Endothelial cell (in vitro differentiated cells): ENCODE data around the gene SH3D19. TPM values are rescaled to one million over a fixed set of nuclear protein-coding genes. Genes with fewer than 3 reads are reported as not detected.

ENCODE experiments used
- DNase-seq: peaks from one replicate; pipeline ENCODE4 v3.0.0; 2021; ENCODE audit warnings: low spot score
- H3K27ac Mint-ChIP-seq: one replicate; pipeline ENCODE4 v1.8.0; 2021; ENCODE audit warnings: mixed read lengths, inconsistent platforms; ENCODE audit not compliant: unreplicated experiment
- H3K27me3 Mint-ChIP-seq: one replicate; pipeline ENCODE4 v1.8.0; 2021; ENCODE audit warnings: mild to moderate bottlenecking, moderate library complexity, mixed read lengths, inconsistent platforms; ENCODE audit not compliant: unreplicated experiment
- H3K36me3 Mint-ChIP-seq: one replicate; pipeline ENCODE4 v1.8.0; 2021; ENCODE audit warnings: mild to moderate bottlenecking, low read depth, mixed read lengths, inconsistent platforms; ENCODE audit not compliant: unreplicated experiment
- H3K4me1 Mint-ChIP-seq: one replicate; pipeline ENCODE4 v1.8.0; 2021; ENCODE audit warnings: mild to moderate bottlenecking, mixed read lengths, inconsistent platforms; ENCODE audit not compliant: unreplicated experiment
- H3K4me3 Mint-ChIP-seq: one replicate; pipeline ENCODE4 v1.8.0; 2021; ENCODE audit warnings: mild to moderate bottlenecking, mixed read lengths, inconsistent platforms; ENCODE audit not compliant: unreplicated experiment
- H3K9me3 Mint-ChIP-seq: one replicate; pipeline ENCODE4 v1.8.0; 2021; ENCODE audit warnings: mixed read lengths, inconsistent platforms; ENCODE audit not compliant: unreplicated experiment
- total RNA-seq: library from RNA; stranded (reverse); fragmentation: NEBNext Ultra II Directional; extraction: Animal tissue kit (Norgen Biotek cat#: 25700); gene quantifications from one replicate; pipeline ENCODE4 v1.2.1, GENCODE V29; 2021; ENCODE audit not compliant: unreplicated experiment
- TF ChIP-seq, protein P1 (sequence below): fragments of 200-600 bp; sonication (generic); IDR thresholded peaks from one replicate; pipeline ENCODE4 v1.5.0; 2021; ENCODE audit warnings: antibody characterized with exemption; ENCODE audit not compliant: unreplicated experiment

SH3D19 gene
- total RNA-seq, 1 donor from 2014 or later = 89.5 TPM

DNA sequence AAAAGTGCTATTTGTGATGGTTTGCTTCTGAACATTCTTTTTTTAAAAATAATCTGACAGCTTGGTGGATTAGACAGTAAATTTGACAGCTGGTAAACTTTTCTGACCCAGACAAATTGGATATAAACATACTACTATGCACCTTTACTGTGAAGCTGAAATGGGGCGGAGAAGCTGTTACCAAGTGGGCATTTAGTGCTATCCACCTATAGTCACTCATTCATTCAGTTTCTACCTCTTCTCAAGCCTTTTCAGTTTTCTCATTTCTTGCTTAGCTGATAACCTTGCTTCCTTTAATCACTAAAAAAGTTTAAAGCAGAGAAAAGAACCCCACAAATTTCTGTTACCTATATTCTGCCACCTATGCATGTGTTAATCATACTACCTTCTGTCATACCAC, 220.8 kb downstream of the SH3D19 start:
- DNase-seq = no peak
- Mint-ChIP-seq H3K27me3 (peaks cover 12% of the 10 kb centered on the region), H3K27ac (no peak overlapping the region), H3K4me3 (no peak overlapping the region), H3K9me3 (no peaks in the 10 kb centered on the region), H3K36me3 (peaks cover 31% of the 10 kb centered on the region), H3K4me1 (peaks cover 22% of the 10 kb centered on the region)
- TF ChIP-seq, protein P1, sequence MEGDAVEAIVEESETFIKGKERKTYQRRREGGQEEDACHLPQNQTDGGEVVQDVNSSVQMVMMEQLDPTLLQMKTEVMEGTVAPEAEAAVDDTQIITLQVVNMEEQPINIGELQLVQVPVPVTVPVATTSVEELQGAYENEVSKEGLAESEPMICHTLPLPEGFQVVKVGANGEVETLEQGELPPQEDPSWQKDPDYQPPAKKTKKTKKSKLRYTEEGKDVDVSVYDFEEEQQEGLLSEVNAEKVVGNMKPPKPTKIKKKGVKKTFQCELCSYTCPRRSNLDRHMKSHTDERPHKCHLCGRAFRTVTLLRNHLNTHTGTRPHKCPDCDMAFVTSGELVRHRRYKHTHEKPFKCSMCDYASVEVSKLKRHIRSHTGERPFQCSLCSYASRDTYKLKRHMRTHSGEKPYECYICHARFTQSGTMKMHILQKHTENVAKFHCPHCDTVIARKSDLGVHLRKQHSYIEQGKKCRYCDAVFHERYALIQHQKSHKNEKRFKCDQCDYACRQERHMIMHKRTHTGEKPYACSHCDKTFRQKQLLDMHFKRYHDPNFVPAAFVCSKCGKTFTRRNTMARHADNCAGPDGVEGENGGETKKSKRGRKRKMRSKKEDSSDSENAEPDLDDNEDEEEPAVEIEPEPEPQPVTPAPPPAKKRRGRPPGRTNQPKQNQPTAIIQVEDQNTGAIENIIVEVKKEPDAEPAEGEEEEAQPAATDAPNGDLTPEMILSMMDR = no peak

DNA sequence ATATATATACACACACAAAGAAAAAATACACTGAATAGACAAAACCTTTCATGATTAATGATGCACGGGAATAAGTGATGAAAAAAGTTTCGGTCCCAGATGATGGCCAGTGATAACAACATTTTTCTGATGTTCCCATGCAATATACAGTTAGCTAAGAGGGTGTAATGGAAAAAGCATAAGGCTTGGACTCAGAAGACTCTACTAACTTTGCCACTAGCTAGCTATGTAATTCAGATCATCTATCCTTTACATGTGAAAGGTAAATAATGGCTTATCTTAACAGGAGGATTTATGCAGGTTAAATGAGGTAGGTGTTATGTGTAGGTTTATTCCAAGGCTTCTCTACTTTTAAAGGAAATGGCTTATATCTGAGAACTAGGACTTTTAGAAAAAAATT, 221.6 kb downstream of the SH3D19 start:
- Mint-ChIP-seq H3K9me3 (no peaks in the 10 kb centered on the region), H3K27ac (no peak overlapping the region), H3K4me3 (no peak overlapping the region), H3K36me3 (peaks cover 31% of the 10 kb centered on the region), H3K4me1 (peaks cover 24% of the 10 kb centered on the region), H3K27me3 (peaks cover 12% of the 10 kb centered on the region)
- TF ChIP-seq, protein P1 = no peak
- DNase-seq = no peak

DNA sequence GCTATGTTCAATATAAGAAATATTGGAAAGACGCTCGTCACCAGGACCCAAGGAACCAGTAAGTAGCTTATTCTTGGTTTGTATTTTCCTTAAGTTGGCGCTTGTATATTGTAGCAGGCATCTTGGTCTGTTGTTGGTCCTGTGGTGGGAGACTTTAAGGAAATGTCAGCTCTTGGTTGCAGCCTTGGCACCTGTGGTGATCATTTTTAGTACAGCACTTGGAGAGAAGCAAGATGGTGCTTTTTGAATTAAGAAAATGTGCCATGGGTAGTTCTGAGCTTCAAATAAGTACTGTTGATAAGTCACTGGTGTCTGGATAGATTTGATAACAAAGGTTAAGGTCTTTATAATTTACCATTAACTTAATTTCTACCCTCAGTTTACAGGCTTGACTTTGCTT, 224.9 kb downstream of the SH3D19 start:
- TF ChIP-seq, protein P1 = no peak

DNA sequence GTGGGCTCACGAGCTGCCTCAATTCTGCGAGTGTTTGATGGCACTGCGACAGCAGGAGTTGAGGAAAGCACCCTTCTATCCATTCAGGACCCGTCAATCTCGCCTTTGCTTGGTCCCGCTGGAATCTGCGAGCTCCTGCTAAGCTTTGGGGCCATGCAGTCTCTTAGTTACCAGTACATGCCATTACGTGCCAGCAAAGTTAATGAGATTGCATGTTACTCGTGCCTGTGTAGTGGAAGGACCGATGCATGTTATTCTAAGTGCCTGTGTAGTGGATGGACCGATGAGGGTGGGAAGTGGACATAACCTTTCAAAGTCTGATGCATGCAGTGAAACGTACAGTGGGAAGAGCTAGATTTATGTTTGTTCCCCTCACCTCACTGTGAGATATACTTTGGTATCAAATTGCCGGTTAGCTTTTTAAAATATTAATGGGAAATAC, 225.4 kb downstream of the SH3D19 start:
- Mint-ChIP-seq H3K4me3 (peak overlapping the region; percentile 98), H3K36me3 (peaks cover 25% of the 10 kb centered on the region), H3K27ac (peak overlapping the region; percentile 96), H3K9me3 (no peaks in the 10 kb centered on the region), H3K4me1 (peaks cover 24% of the 10 kb centered on the region), H3K27me3 (peaks cover 11% of the 10 kb centered on the region)
- TF ChIP-seq, protein P1 = no peak
- DNase-seq = no peak

More for the DNA sequence above, 224.9 kb downstream of the SH3D19 start:
- no peaks in the 10 kb centered on the region for H3K9me3 Mint-ChIP-seq
- H3K27ac Mint-ChIP-seq = peak overlapping the region; percentile 96
- no peak for DNase-seq
- peaks cover 24% of the 10 kb centered on the region for H3K4me1 Mint-ChIP-seq
- peaks cover 11% of the 10 kb centered on the region for H3K27me3 Mint-ChIP-seq
- peak overlapping the region; percentile 98 for H3K4me3 Mint-ChIP-seq
- peaks cover 25% of the 10 kb centered on the region for H3K36me3 Mint-ChIP-seq

DNA sequence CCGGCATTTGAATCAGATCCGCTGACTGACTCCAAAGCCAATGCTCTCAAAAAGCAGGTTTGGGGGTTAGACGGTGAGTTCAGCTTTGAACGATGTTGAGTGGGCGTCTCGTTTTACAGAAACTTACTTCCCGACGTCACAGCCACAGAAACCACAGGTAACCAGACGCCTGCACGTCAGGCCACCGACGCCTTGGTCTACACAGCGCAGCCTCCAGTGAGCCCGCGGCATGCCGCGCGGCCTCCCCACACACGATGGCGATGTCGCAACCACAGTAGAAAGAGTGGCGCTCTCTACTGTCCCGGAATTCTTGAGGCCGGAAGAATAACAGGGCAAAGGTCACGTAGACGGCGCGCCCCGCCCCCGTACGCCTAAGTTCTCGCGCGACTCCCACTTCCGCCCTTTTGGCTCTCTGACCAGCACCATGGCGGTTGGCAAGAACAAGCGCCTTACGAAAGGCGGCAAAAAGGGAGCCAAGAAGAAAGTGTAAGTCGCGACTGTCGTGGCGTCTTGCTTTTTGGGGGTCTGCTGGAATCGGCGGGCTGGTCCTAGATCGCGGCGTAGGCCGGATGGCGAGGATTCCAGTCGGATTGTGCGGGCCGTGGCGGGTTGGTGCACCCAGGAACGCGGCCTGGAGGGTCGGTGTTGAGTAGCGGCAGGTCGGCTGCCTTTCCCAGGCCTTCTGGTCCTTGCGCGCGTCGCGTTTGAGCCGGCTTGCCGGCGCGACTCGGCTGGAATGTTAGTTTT, 226.0 kb downstream of the SH3D19 start, which contains the start of gene RPS3A:
RPS3A (plus strand) TSS at position 400 of the 747 bp plus-strand sequence; CDS start at position 425, 25 bp downstream.
- Mint-ChIP-seq H3K4me3 (peak within 1 kb of the TSS; percentile 98), H3K27ac (peak within 1 kb of the TSS; percentile 96), H3K9me3 (no peaks in the 10 kb centered on the region), H3K4me1 (peaks cover 24% of the 10 kb centered on the region), H3K27me3 (peaks cover 10% of the 10 kb centered on the region), H3K36me3 (peaks cover 25% of the 10 kb centered on the region)
- DNase-seq = peak; percentile 98
- TF ChIP-seq, protein P1 = peak; percentile 10
